ACC112 (cell line): ENCODE results near the gene FBXL19.

Experiments used
- H2AFZ ChIP-seq: fragments of 200-600 bp; sonication (generic); one replicate; pipeline ENCODE4 v1.6.0; 2017; ENCODE audit warnings: antibody characterized with exemption, low read length; ENCODE audit not compliant: unreplicated experiment
- H3K27ac ChIP-seq: fragments of 200-600 bp; sonication (generic); 2 replicates; pipeline ENCODE4 v1.5.1; 2014; ENCODE audit warnings: low read depth, mild to moderate bottlenecking, antibody characterized with exemption, low read length, moderate library complexity
- H3K27me3 ChIP-seq: fragments of 200-600 bp; sonication (generic); 2 replicates; pipeline ENCODE4 v1.6.1; 2014; ENCODE audit warnings: mild to moderate bottlenecking, antibody characterized with exemption, low read length, moderate library complexity, mixed read lengths; ENCODE audit not compliant: insufficient read depth
- H3K36me3 ChIP-seq: fragments of 200-600 bp; sonication (generic); 2 replicates; pipeline ENCODE4 v1.6.1; 2016; ENCODE audit warnings: mild to moderate bottlenecking, antibody characterized with exemption, low read length, moderate library complexity, mixed read lengths; ENCODE audit not compliant: insufficient read depth
- H3K4me1 ChIP-seq: fragments of 200-600 bp; sonication (generic); one replicate; pipeline ENCODE4 v1.6.1; 2016; ENCODE audit warnings: low read length, mixed read lengths; ENCODE audit not compliant: insufficient read depth, unreplicated experiment, control insufficient read depth
- H3K4me3 ChIP-seq: fragments of 200-600 bp; sonication (generic); 2 replicates; pipeline ENCODE4 v1.5.1; 2014; ENCODE audit warnings: mild to moderate bottlenecking, low read depth, low read length
- H3K79me2 ChIP-seq: fragments of 200-600 bp; sonication (generic); one replicate; pipeline ENCODE4 v1.6.0; 2016; ENCODE audit warnings: low read length; ENCODE audit not compliant: control insufficient read depth, unreplicated experiment, insufficient read depth

The FBXL19 gene

GRCh38 chr16:30969246-30969842 lies 46.0 kb downstream of the FBXL19 start:
- Histone ChIP-seq H3K27me3 (no peaks in the 10 kb centered on the region), H3K4me3 (no peak overlapping the region), H2AFZ (no peak overlapping the region), H3K4me1 (no peaks in the 10 kb centered on the region), H3K79me2 (no peaks in the 10 kb centered on the region), H3K36me3 (peaks cover 10% of the 10 kb centered on the region; the same call in 1 of the 2 replicates), H3K27ac (no peak overlapping the region)

- H3K4me3 ChIP-seq, result no peak overlapping the region
- H3K36me3 ChIP-seq, result peaks cover 9% of the 10 kb centered on the region; the same call in 1 of the 2 replicates
- no peak overlapping the region for H2AFZ ChIP-seq
- H3K27ac ChIP-seq, result no peak overlapping the region
- no peaks in the 10 kb centered on the region for H3K4me1 ChIP-seq
- H3K27me3 ChIP-seq, result no peaks in the 10 kb centered on the region
- H3K79me2 ChIP-seq, result no peaks in the 10 kb centered on the region
Observed at GRCh38 chr16:30971298-30971697, 47.9 kb downstream of the FBXL19 start.

GRCh38 chr16:30972872-30973271 lies 49.5 kb downstream of the FBXL19 start:
- no peak overlapping the region for H3K4me3 ChIP-seq
- H2AFZ ChIP-seq, result no peak overlapping the region
- no peaks in the 10 kb centered on the region for H3K27me3 ChIP-seq
- H3K27ac ChIP-seq, result no peak overlapping the region
- peaks cover 9% of the 10 kb centered on the region; the same call in 1 of the 2 replicates for H3K36me3 ChIP-seq
- no peaks in the 10 kb centered on the region for H3K79me2 ChIP-seq
- H3K4me1 ChIP-seq, result no peaks in the 10 kb centered on the region

- Histone ChIP-seq H3K4me1 (no peaks in the 10 kb centered on the region), H3K27ac (no peak overlapping the region), H2AFZ (no peak overlapping the region), H3K27me3 (no peaks in the 10 kb centered on the region), H3K36me3 (peaks cover 12% of the 10 kb centered on the region; the same call in 1 of the 2 replicates), H3K4me3 (no peak overlapping the region), H3K79me2 (no peaks in the 10 kb centered on the region)
Observed at GRCh38 chr16:30974348-30974747, 51.0 kb downstream of the FBXL19 start.

GRCh38 chr16:30976486-30976885 lies 53.1 kb downstream of the FBXL19 start:
- no peaks in the 10 kb centered on the region for H3K4me1 ChIP-seq
- peaks cover 12% of the 10 kb centered on the region; the same call in 1 of the 2 replicates for H3K36me3 ChIP-seq
- no peaks in the 10 kb centered on the region for H3K79me2 ChIP-seq
- no peaks in the 10 kb centered on the region for H3K27me3 ChIP-seq
- no peak overlapping the region for H2AFZ ChIP-seq
- no peak overlapping the region for H3K4me3 ChIP-seq
- no peak overlapping the region for H3K27ac ChIP-seq

- H3K4me1 ChIP-seq, result peaks cover 1% of the 10 kb centered on the region
- H3K27me3 ChIP-seq, result no peaks in the 10 kb centered on the region
- H3K27ac ChIP-seq, result no peak overlapping the region
- H3K36me3 ChIP-seq, result peaks cover 6% of the 10 kb centered on the region; the same call in 1 of the 2 replicates
- no peak overlapping the region for H3K4me3 ChIP-seq
- no peak overlapping the region for H2AFZ ChIP-seq
- no peaks in the 10 kb centered on the region for H3K79me2 ChIP-seq
Observed at GRCh38 chr16:30977502-30977901, 54.1 kb downstream of the FBXL19 start.

- peaks cover 5% of the 10 kb centered on the region; the same call in 1 of the 2 replicates for H3K36me3 ChIP-seq
- no peaks in the 10 kb centered on the region for H3K27me3 ChIP-seq
- no peaks in the 10 kb centered on the region for H3K79me2 ChIP-seq
- no peak overlapping the region for H2AFZ ChIP-seq
- peaks cover 9% of the 10 kb centered on the region for H3K4me1 ChIP-seq
- H3K27ac ChIP-seq, result no peak overlapping the region
- H3K4me3 ChIP-seq, result no peak overlapping the region
Observed at GRCh38 chr16:30979170-30980022, 56.0 kb downstream of the FBXL19 start.

GRCh38 chr16:30980023-30980371 lies 56.6 kb downstream of the FBXL19 start:
- Histone ChIP-seq H3K4me3 (no peak overlapping the region), H3K27ac (no peak overlapping the region), H3K27me3 (no peaks in the 10 kb centered on the region), H3K4me1 (peaks cover 9% of the 10 kb centered on the region), H2AFZ (no peak overlapping the region), H3K79me2 (no peaks in the 10 kb centered on the region), H3K36me3 (peaks cover 4% of the 10 kb centered on the region; the same call in 1 of the 2 replicates)

GRCh38 chr16:30980434-30980833 lies 57.1 kb downstream of the FBXL19 start:
- H3K4me1 ChIP-seq, result peaks cover 13% of the 10 kb centered on the region
- H3K79me2 ChIP-seq, result no peaks in the 10 kb centered on the region
- no peak overlapping the region for H3K4me3 ChIP-seq
- no peaks in the 10 kb centered on the region for H3K27me3 ChIP-seq
- H3K36me3 ChIP-seq, result peaks cover 4% of the 10 kb centered on the region; the same call in 1 of the 2 replicates
- H2AFZ ChIP-seq, result no peak overlapping the region
- H3K27ac ChIP-seq, result no peak overlapping the region

- Histone ChIP-seq H2AFZ (no peak overlapping the region), H3K4me1 (peaks cover 19% of the 10 kb centered on the region), H3K36me3 (peaks cover 4% of the 10 kb centered on the region; the same call in 1 of the 2 replicates), H3K27me3 (no peaks in the 10 kb centered on the region), H3K4me3 (no peak overlapping the region), H3K27ac (no peak overlapping the region), H3K79me2 (no peaks in the 10 kb centered on the region)
Observed at GRCh38 chr16:30980959-30981358, 57.6 kb downstream of the FBXL19 start.
